NCI-H82 (cell line): Measurements from ENCODE around the gene GRB10.
"Not testable (repeated sequence)": the region's sequence is repeated elsewhere in the genome, so short reads cannot be mapped to it uniquely, and the experiment has no call there.

Source experiments
- DNase-seq: peaks from one replicate; lab custom pipeline; 2025; lab: John Stamatoyannopoulos, UW

Gene GRB10

GRCh38 chr7:50607524-50608125 lies 175.1 kb downstream of the GRB10 start:
- DNase-seq: peak; percentile 78

GRCh38 chr7:50605059-50605458 lies 177.6 kb downstream of the GRB10 start:
- DNase-seq: no peak

GRCh38 chr7:50603287-50603686 lies 179.4 kb downstream of the GRB10 start:
- DNase-seq: no peak

GRCh38 chr7:50599385-50599784 lies 183.3 kb downstream of the GRB10 start:
- peak; percentile 87 for DNase-seq

GRCh38 chr7:50598460-50599343 lies 184.0 kb downstream of the GRB10 start:
- peak; percentile 53 for DNase-seq

- DNase-seq: no peak
Measured at GRCh38 chr7:50596484-50596883, 186.2 kb downstream of the GRB10 start.

- DNase-seq: peak; percentile 68
Measured at GRCh38 chr7:50595491-50596102, 187.1 kb downstream of the GRB10 start.

GRCh38 chr7:50594734-50595485 lies 187.8 kb downstream of the GRB10 start:
- no peak for DNase-seq

- DNase-seq: no peak
Measured at GRCh38 chr7:50594136-50594535, 188.6 kb downstream of the GRB10 start.

- no peak for DNase-seq
Measured at GRCh38 chr7:50592940-50593339, 189.8 kb downstream of the GRB10 start.

GRCh38 chr7:50591480-50592438 lies 190.9 kb downstream of the GRB10 start:
- peak; percentile 97 for DNase-seq

GRCh38 chr7:50591098-50591479 lies 191.6 kb downstream of the GRB10 start:
- no peak for DNase-seq

- no peak for DNase-seq
Measured at GRCh38 chr7:50590535-50590934, 192.2 kb downstream of the GRB10 start.

- DNase-seq: no peak
Measured at GRCh38 chr7:50589364-50589763, 193.3 kb downstream of the GRB10 start.

GRCh38 chr7:50588937-50589336 lies 193.8 kb downstream of the GRB10 start:
- DNase-seq: peak; percentile 15

GRCh38 chr7:50587737-50588136 lies 195.0 kb downstream of the GRB10 start:
- DNase-seq: no peak

GRCh38 chr7:50584793-50585408 lies 197.8 kb downstream of the GRB10 start:
- DNase-seq: no peak

- no peak for DNase-seq
Measured at GRCh38 chr7:50584386-50584785, 198.3 kb downstream of the GRB10 start.

GRCh38 chr7:50583295-50583694 lies 199.4 kb downstream of the GRB10 start:
- DNase-seq: peak; percentile 50

GRCh38 chr7:50582271-50582670 lies 200.4 kb downstream of the GRB10 start:
- DNase-seq: not testable (repeated sequence)

GRCh38 chr7:50580666-50581065 lies 202.0 kb downstream of the GRB10 start:
- DNase-seq: not testable (repeated sequence)
